HEK293 (cell line): Measurements from ENCODE around the gene KCNQ1.

Experiments
- CTCF ChIA-PET: fragments of 350-600 bp; formaldehyde crosslinking; extraction: SDS; loops from one replicate; lab custom pipeline; 2021; ENCODE audit warnings: antibody characterized with exemption; lab: Yijun Ruan, JAX
- POLR2A ChIA-PET: fragments of 300-600 bp; formaldehyde crosslinking; extraction: SDS; loops from one replicate; lab custom pipeline; 2020; ENCODE audit warnings: antibody characterized with exemption, inconsistent platforms; lab: Yijun Ruan, JAX
- H3K27ac ChIP-seq: fragments of 200-500 bp; sonication (Bioruptor generic); 2 replicates; pipeline ENCODE4 v1.5.1; 2014; ENCODE audit warnings: low read depth, low read length, control low read depth, inconsistent platforms; ENCODE audit errors: extremely low read depth
- H3K36me3 ChIP-seq, 2 experiments: fragments of 200-500 bp in 1 of 2; sonication (Bioruptor generic) in 1 of 2; 1 replicate in 1 of 2; 2 replicates in 1 of 2; pipeline ENCODE4 v1.5.1; 2014 to 2017; ENCODE audit warnings: inconsistent platforms in 2 of 2, low read length in 2 of 2; ENCODE audit not compliant: control insufficient read depth in 2 of 2, insufficient read depth in 1 of 2
- H3K4me1 ChIP-seq: fragments of 200-500 bp; sonication (Bioruptor generic); 2 replicates; pipeline ENCODE4 v1.5.1; 2014; ENCODE audit warnings: mild to moderate bottlenecking, low read length, inconsistent platforms; ENCODE audit not compliant: control insufficient read depth, insufficient read depth
- H3K4me3 ChIP-seq: 2 replicates; pipeline ENCODE4 v1.5.1; 2011; ENCODE audit warnings: low read depth, mild to moderate bottlenecking, control low read depth, low read length, moderate library complexity
- H3K9me3 ChIP-seq: fragments of 200-500 bp; sonication (Bioruptor generic); 2 replicates; pipeline ENCODE4 v1.5.1; 2014; ENCODE audit warnings: low read depth, low read length, inconsistent platforms; ENCODE audit not compliant: control insufficient read depth, insufficient read depth
- ATF2 ChIP-seq: fragments of 450-650 bp; formaldehyde crosslinking; IDR thresholded peaks from 2 replicates; pipeline ENCODE4 v1.5.1; 2016; ENCODE audit warnings: missing biosample characterization, missing genetic modification characterization, low read depth
- INSM2 ChIP-seq: fragments of 450-650 bp; formaldehyde crosslinking; IDR thresholded peaks from 2 replicates; pipeline ENCODE4 v1.5.1; 2016; ENCODE audit warnings: missing biosample characterization, missing genetic modification characterization
- PBX3 ChIP-seq: sonication (generic); formaldehyde crosslinking; IDR thresholded peaks from 2 replicates; pipeline ENCODE4 v1.8.1; 2022; ENCODE audit warnings: mild to moderate bottlenecking, moderate library complexity, missing genetic modification reagents
- SALL2 ChIP-seq: fragments of 450-650 bp; formaldehyde crosslinking; IDR thresholded peaks from 2 replicates; pipeline ENCODE4 v1.5.0; 2017; ENCODE audit warnings: missing biosample characterization, mild to moderate bottlenecking, missing genetic modification characterization, borderline replicate concordance
- SP2 ChIP-seq: fragments of 450-650 bp; formaldehyde crosslinking; IDR thresholded peaks from 2 replicates; pipeline ENCODE4 v1.5.1; 2016; ENCODE audit warnings: missing biosample characterization, missing genetic modification characterization
- ZNF19 ChIP-seq: fragments of 450-650 bp; formaldehyde crosslinking; IDR thresholded peaks from 2 replicates; pipeline ENCODE4; 2016; ENCODE audit warnings: missing biosample characterization, missing genetic modification characterization, low read depth
- ZNF302 ChIP-seq: fragments of 450-650 bp; formaldehyde crosslinking; IDR thresholded peaks from 2 replicates; pipeline ENCODE4 v1.5.1; 2016; ENCODE audit warnings: missing biosample characterization, missing genetic modification characterization, low read depth
- ZNF391 ChIP-seq: fragments of 450-650 bp; formaldehyde crosslinking; IDR thresholded peaks from 2 replicates; pipeline ENCODE4 v1.5.1; 2016; ENCODE audit warnings: low read depth, missing biosample characterization, missing genetic modification characterization, borderline replicate concordance
- ZNF510 ChIP-seq: fragments of 450-650 bp; formaldehyde crosslinking; IDR thresholded peaks from 2 replicates; pipeline ENCODE4 v1.5.1; 2018; ENCODE audit warnings: mild to moderate bottlenecking, missing genetic modification characterization, missing biosample characterization; ENCODE audit not compliant: insufficient replicate concordance
- ZNF610 ChIP-seq: fragments of 450-650 bp; formaldehyde crosslinking; IDR thresholded peaks from 2 replicates; pipeline ENCODE4 v1.5.1; 2016; ENCODE audit warnings: missing biosample characterization, missing genetic modification characterization, borderline replicate concordance
- ZNF785 ChIP-seq: fragments of 450-650 bp; formaldehyde crosslinking; IDR thresholded peaks from 2 replicates; pipeline ENCODE4 v1.5.1; 2016; ENCODE audit warnings: missing biosample characterization, missing genetic modification characterization
- ZSCAN30 ChIP-seq: fragments of 450-650 bp; IDR thresholded peaks from 2 replicates; pipeline ENCODE4 v1.5.1; 2018; ENCODE audit warnings: missing biosample characterization, mild to moderate bottlenecking, missing genetic modification characterization, moderate library complexity
- ZXDB ChIP-seq: fragments of 450-650 bp; formaldehyde crosslinking; IDR thresholded peaks from 2 replicates; pipeline ENCODE4 v1.5.1; 2016; ENCODE audit warnings: missing biosample characterization, missing genetic modification characterization
- TF ChIP-seq, protein P1 (sequence below): fragments of 450-650 bp; formaldehyde crosslinking; IDR thresholded peaks from 2 replicates; pipeline ENCODE4 v1.5.1; 2016; ENCODE audit warnings: missing biosample characterization, missing genetic modification characterization
- TF ChIP-seq, protein P2 (sequence below): fragments of 450-650 bp; formaldehyde crosslinking; IDR thresholded peaks from 2 replicates; pipeline ENCODE4 v1.5.1; 2017; ENCODE audit warnings: missing biosample characterization, missing genetic modification characterization

Gene KCNQ1

DNA sequence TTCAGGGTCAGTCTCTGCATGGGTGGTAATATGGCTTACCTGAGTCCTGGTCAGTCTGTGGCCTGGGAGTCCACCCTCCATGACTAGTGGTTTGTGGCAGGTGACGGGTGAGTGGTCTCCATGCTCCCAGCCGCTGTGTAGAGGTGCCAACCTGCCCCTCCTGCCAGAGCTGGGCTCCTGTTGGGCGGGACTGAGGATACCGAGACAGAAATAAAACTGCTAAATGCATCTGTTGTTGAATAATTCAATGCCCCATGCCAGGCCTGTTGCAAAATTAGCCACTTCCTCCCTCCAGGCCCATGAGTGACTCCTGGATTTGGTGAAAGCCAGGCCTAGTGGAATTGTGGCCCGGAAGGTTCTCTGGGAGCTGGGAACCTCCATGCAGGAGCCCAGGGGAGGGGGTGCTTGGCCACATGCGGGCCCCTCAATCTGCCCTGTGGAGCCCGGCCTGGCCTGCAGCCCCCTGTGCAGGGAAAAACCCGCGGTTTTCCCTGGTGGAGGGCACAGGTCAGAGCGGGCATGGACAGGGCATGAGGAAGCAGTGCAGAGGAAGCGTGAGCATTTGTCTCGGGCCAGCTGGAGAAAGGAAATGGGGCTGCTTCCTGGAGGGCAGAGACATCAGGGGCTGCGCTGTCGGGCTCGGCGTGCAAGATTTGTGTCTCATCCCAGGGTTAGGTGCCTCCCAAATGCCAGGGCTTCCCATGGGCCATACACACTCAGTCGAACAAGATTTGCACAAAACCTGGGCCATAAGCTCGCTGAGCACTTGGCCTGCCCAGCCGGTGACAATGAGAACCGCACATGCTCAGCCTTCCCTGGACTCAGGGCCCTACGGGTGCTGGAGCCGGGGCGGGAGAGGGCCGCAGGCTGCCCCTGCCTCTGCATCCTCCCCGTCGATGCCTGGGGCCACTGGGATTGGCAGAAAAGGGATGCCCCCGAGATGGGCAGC, 66.9 kb downstream of the KCNQ1 start:
- CTCF ChIA-PET = interaction anchor here (0.5 kb wide), 1 partner anchor 12 kb away, joined by 3 read pairs; no protein-coding TSS in a partner anchor
- POLR2A ChIA-PET = no interaction called here
- no peak for TF ChIP-seq PBX3 (CRISPR knock-in tag)
- no peak for TF ChIP-seq ZNF785 (tag by site-specific recombination)
- no peak for TF ChIP-seq ZNF19 (tag by site-specific recombination)
- no peak for TF ChIP-seq ZXDB
- TF ChIP-seq, protein P1, sequence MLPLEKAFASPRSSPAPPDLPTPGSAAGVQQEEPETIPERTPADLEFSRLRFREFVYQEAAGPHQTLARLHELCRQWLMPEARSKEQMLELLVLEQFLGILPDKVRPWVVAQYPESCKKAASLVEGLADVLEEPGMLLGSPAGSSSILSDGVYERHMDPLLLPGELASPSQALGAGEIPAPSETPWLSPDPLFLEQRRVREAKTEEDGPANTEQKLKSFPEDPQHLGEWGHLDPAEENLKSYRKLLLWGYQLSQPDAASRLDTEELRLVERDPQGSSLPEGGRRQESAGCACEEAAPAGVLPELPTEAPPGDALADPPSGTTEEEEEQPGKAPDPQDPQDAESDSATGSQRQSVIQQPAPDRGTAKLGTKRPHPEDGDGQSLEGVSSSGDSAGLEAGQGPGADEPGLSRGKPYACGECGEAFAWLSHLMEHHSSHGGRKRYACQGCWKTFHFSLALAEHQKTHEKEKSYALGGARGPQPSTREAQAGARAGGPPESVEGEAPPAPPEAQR = no peak
- TF ChIP-seq SP2 (tag by site-specific recombination) = no peak
- no peak for TF ChIP-seq ZNF391
- TF ChIP-seq ATF2 (tag by site-specific recombination) = no peak
- TF ChIP-seq ZSCAN30 = no peak
- TF ChIP-seq, protein P2, sequence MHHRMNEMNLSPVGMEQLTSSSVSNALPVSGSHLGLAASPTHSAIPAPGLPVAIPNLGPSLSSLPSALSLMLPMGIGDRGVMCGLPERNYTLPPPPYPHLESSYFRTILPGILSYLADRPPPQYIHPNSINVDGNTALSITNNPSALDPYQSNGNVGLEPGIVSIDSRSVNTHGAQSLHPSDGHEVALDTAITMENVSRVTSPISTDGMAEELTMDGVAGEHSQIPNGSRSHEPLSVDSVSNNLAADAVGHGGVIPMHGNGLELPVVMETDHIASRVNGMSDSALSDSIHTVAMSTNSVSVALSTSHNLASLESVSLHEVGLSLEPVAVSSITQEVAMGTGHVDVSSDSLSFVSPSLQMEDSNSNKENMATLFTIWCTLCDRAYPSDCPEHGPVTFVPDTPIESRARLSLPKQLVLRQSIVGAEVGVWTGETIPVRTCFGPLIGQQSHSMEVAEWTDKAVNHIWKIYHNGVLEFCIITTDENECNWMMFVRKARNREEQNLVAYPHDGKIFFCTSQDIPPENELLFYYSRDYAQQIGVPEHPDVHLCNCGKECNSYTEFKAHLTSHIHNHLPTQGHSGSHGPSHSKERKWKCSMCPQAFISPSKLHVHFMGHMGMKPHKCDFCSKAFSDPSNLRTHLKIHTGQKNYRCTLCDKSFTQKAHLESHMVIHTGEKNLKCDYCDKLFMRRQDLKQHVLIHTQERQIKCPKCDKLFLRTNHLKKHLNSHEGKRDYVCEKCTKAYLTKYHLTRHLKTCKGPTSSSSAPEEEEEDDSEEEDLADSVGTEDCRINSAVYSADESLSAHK (tag by site-specific recombination) = no peak
- TF ChIP-seq ZNF610 (tag by site-specific recombination) = no peak
- TF ChIP-seq INSM2 (tag by site-specific recombination) = no peak
- no peak for TF ChIP-seq ZNF510 (tag by site-specific recombination)
- TF ChIP-seq ZNF302 = no peak
- no peak for TF ChIP-seq SALL2 (tag by site-specific recombination)
- TF ChIP-seq, all 188 proteins: peak for 0
- H3K4me3 ChIP-seq = no peak overlapping the region
- H3K36me3 ChIP-seq = no peaks in the 10 kb centered on the region
- no peaks in the 10 kb centered on the region for H3K4me1 ChIP-seq
- no peaks in the 10 kb centered on the region for H3K9me3 ChIP-seq
- H3K27ac ChIP-seq = no peak overlapping the region
